Liver (tissue), 3 donors: ENCODE data around the gene RNF144A.

Experiments
- CTCF ChIP-seq: fragments of 150-350 bp; IDR thresholded peaks from 2 replicates; pipeline ENCODE4 v1.5.1; 2017; ENCODE audit warnings: improper control_type of control experiment, low read depth, low read length; ENCODE audit not compliant: missing input control
- GABPA ChIP-seq, 2 donors: IDR thresholded peaks in 1 of 2; conservative IDR thresholded peaks in 1 of 2; 2 replicates each; pipeline ENCODE4 v1.6.1; 2016; ENCODE audit warnings: antibody characterized with exemption in 2 of 2, mild to moderate bottlenecking in 1 of 2, moderate library complexity in 1 of 2
- JUND ChIP-seq, 2 donors: IDR thresholded peaks; 2 replicates each; pipeline ENCODE4 v1.6.1; 2016; ENCODE audit warnings: antibody characterized with exemption in 2 of 2
- MAX ChIP-seq: IDR thresholded peaks from 2 replicates; pipeline ENCODE4 v1.6.1; 2016; ENCODE audit warnings: antibody characterized with exemption
- NR2F2 ChIP-seq: IDR thresholded peaks from 2 replicates; pipeline ENCODE4 v1.6.1; 2016; ENCODE audit warnings: antibody characterized with exemption
- RAD21 ChIP-seq, 2 donors: IDR thresholded peaks; 2 replicates each; pipeline ENCODE4 v1.6.1; 2016; ENCODE audit warnings: antibody characterized with exemption in 2 of 2, mild to moderate bottlenecking in 2 of 2
- REST ChIP-seq: IDR thresholded peaks from 2 replicates; pipeline ENCODE4 v1.6.1; 2016; ENCODE audit warnings: antibody characterized with exemption, mild to moderate bottlenecking
- RXRA ChIP-seq, 2 donors: IDR thresholded peaks; 2 replicates each; pipeline ENCODE4 v1.6.1; 2017 to 2018; ENCODE audit warnings: antibody characterized with exemption in 2 of 2, mild to moderate bottlenecking in 1 of 2
- SP1 ChIP-seq: IDR thresholded peaks from 2 replicates; pipeline ENCODE4 v1.6.1; 2018; ENCODE audit warnings: antibody characterized with exemption, mild to moderate bottlenecking
- TAF1 ChIP-seq: conservative IDR thresholded peaks from 2 replicates; pipeline ENCODE4 v1.6.1; 2016; ENCODE audit warnings: antibody characterized with exemption, mild to moderate bottlenecking
- YY1 ChIP-seq: IDR thresholded peaks from 2 replicates; pipeline ENCODE4 v1.6.1; 2016; ENCODE audit warnings: antibody characterized with exemption, mild to moderate bottlenecking
- ZBTB33 ChIP-seq: IDR thresholded peaks from 2 replicates; pipeline ENCODE4 v1.6.1; 2016; ENCODE audit warnings: antibody characterized with exemption
- TF ChIP-seq, protein P1 (sequence below): IDR thresholded peaks from 2 replicates; pipeline ENCODE4 v1.6.1; 2016; ENCODE audit warnings: antibody characterized with exemption
- donor health status: healthy.
- donor health status: healthy.

DNA sequence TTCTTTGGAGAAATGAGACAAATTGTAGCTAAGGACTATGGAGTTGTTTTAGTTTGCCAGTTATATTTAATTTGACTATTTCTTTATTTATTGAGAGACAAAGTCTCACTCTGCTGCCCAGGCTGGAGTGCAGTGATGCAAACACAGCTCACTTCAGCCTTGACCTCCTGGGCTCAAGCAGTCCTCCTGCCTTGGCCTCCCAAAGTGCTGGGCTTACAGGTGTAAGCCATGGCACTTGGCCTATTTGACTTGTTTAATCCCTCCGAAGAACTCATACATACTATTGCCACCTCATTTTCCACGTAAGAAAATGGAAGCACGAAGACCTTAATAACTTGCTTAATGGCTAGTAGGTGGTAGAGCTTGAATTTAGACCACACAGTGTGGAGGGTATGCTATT lies 988 bp upstream of the RNF144A start:
- TF ChIP-seq JUND (IDR thresholded peaks at IDR 0.05) (no peak), MAX (no peak), REST (no peak), CTCF (no peak), ZBTB33 (no peak), TAF1 (no peak), NR2F2 (no peak), YY1 (no peak), SP1 (no peak), GABPA (IDR thresholded peaks at IDR 0.05 in 1 of 2, conservative IDR thresholded peaks at IDR 0.05 in 1 of 2) (no peak), RAD21 (IDR thresholded peaks at IDR 0.05) (no peak), RXRA (IDR thresholded peaks at IDR 0.05) (no peak)
- TF ChIP-seq, protein P1, sequence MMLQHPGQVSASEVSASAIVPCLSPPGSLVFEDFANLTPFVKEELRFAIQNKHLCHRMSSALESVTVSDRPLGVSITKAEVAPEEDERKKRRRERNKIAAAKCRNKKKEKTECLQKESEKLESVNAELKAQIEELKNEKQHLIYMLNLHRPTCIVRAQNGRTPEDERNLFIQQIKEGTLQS, result no peak
